ENCODE data around the gene SENP2. TPM values are rescaled to one million over a fixed set of nuclear protein-coding genes. Genes with fewer than 3 reads are reported as not detected.

SENP2 gene
- total RNA-seq, 1 experiment from 2014 or later, result 27.0 TPM

- Mint-ChIP-seq H3K27ac (ENCODE audit: low read depth, unreplicated experiment) (no peak overlapping the region), H3K27me3 (ENCODE audit: insufficient read depth, unreplicated experiment) (no peaks in the 10 kb centered on the region), H3K4me1 (ENCODE audit: insufficient read depth, unreplicated experiment) (no peaks in the 10 kb centered on the region), H3K9me3 (ENCODE audit: unreplicated experiment) (no peaks in the 10 kb centered on the region), H3K4me3 (ENCODE audit: unreplicated experiment) (no peak overlapping the region), H3K36me3 (ENCODE audit: insufficient read depth, unreplicated experiment) (peaks cover 84% of the 10 kb centered on the region)
- intact Hi-C loops (cut with micrococcal nuclease), result no loop called here
- POLR2A ChIA-PET, result no interaction called here
- CTCF ChIA-PET, result interaction anchor here (0.7 kb wide), 1 partner anchor 50 kb away, joined by 3 read pairs; no protein-coding TSS in a partner anchor
- TF ChIP-seq, protein P1, sequence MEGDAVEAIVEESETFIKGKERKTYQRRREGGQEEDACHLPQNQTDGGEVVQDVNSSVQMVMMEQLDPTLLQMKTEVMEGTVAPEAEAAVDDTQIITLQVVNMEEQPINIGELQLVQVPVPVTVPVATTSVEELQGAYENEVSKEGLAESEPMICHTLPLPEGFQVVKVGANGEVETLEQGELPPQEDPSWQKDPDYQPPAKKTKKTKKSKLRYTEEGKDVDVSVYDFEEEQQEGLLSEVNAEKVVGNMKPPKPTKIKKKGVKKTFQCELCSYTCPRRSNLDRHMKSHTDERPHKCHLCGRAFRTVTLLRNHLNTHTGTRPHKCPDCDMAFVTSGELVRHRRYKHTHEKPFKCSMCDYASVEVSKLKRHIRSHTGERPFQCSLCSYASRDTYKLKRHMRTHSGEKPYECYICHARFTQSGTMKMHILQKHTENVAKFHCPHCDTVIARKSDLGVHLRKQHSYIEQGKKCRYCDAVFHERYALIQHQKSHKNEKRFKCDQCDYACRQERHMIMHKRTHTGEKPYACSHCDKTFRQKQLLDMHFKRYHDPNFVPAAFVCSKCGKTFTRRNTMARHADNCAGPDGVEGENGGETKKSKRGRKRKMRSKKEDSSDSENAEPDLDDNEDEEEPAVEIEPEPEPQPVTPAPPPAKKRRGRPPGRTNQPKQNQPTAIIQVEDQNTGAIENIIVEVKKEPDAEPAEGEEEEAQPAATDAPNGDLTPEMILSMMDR (IDR thresholded peaks at IDR 0.05; ENCODE audit: unreplicated experiment), result no peak
- DNase-seq (ENCODE audit: unreplicated experiment), result no peak
- no TSS peak for BruUV-seq (replicated peaks)
Observed at GRCh38 chr3:185623939-185624665, 38.0 kb downstream of the SENP2 start.

GRCh38 chr3:185625784-185626183, 39.7 kb downstream of the SENP2 start:
- peaks cover 71% of the 10 kb centered on the region for H3K36me3 Mint-ChIP-seq (ENCODE audit: insufficient read depth, unreplicated experiment)
- no peaks in the 10 kb centered on the region for H3K27me3 Mint-ChIP-seq (ENCODE audit: insufficient read depth, unreplicated experiment)
- ChIA-PET CTCF (no interaction called here), POLR2A (interaction anchor here (0.6 to 1.9 kb wide), 3 partner anchors 32 to 97 kb away, joined by 3 to 9 read pairs (median 5); partner anchors contain the start of gene SENP2)
- H3K9me3 Mint-ChIP-seq (ENCODE audit: unreplicated experiment), result no peaks in the 10 kb centered on the region
- TF ChIP-seq, protein P1 (IDR thresholded peaks at IDR 0.05; ENCODE audit: unreplicated experiment), result no peak
- no TSS peak for BruUV-seq (replicated peaks)
- intact Hi-C loops (cut with micrococcal nuclease), result no loop called here
- H3K4me1 Mint-ChIP-seq (ENCODE audit: insufficient read depth, unreplicated experiment), result peaks cover 8% of the 10 kb centered on the region
- H3K4me3 Mint-ChIP-seq (ENCODE audit: unreplicated experiment), result no peak overlapping the region
- DNase-seq (ENCODE audit: unreplicated experiment), result no peak
- H3K27ac Mint-ChIP-seq (ENCODE audit: low read depth, unreplicated experiment), result no peak overlapping the region

DNA sequence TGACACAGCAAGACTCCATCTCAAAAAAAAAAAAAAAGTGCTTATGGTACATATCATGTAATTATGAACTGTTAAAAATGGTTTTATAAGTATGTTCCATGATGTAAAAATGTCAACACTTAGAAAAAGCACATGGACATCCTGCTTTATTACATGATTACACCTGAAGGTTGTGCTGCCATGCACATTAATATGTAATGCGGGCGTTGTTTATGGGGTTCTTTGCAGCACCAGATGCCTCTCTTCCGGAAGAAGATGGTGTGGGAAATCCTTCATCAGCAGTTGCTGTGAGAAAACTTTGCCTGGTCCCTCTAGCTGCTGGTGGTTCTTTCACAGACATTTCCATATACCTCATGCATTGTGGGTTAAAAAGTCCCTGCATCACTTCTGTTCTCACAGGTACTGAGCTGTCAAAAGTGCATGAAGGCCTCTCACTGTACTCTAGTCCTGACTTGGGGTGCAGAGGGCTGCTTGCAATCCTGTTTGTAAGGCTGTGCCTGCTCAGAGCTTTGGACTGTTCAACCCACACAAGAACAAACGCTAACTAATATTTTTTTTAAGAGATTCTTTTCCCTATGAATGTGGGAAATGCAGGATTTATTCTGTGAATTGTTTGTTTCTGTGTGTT, 43.6 kb downstream of the SENP2 start:
- Mint-ChIP-seq H3K4me3 (ENCODE audit: unreplicated experiment) (peak overlapping the region; percentile 57), H3K27me3 (ENCODE audit: insufficient read depth, unreplicated experiment) (no peaks in the 10 kb centered on the region), H3K36me3 (ENCODE audit: insufficient read depth, unreplicated experiment) (peaks cover 53% of the 10 kb centered on the region), H3K27ac (ENCODE audit: low read depth, unreplicated experiment) (peak overlapping the region; percentile 95), H3K9me3 (ENCODE audit: unreplicated experiment) (no peaks in the 10 kb centered on the region), H3K4me1 (ENCODE audit: insufficient read depth, unreplicated experiment) (peaks cover 8% of the 10 kb centered on the region)
- TF ChIP-seq, protein P1 (IDR thresholded peaks at IDR 0.05; ENCODE audit: unreplicated experiment), result no peak
- no peak for DNase-seq (ENCODE audit: unreplicated experiment)
- intact Hi-C loops (cut with micrococcal nuclease), result no loop called here
- ChIA-PET POLR2A (interaction anchor here (0.6 to 1.9 kb wide), 13 partner anchors 9 to 303 kb away, joined by 3 to 10 read pairs (median 4); partner anchors contain the start of gene SENP2), CTCF (interaction anchor here (1.0 to 1.2 kb wide), 2 partner anchors 28 to 30 kb away, joined by 3 to 6 read pairs; no protein-coding TSS in a partner anchor)
- no TSS peak for BruUV-seq (replicated peaks)

DNA sequence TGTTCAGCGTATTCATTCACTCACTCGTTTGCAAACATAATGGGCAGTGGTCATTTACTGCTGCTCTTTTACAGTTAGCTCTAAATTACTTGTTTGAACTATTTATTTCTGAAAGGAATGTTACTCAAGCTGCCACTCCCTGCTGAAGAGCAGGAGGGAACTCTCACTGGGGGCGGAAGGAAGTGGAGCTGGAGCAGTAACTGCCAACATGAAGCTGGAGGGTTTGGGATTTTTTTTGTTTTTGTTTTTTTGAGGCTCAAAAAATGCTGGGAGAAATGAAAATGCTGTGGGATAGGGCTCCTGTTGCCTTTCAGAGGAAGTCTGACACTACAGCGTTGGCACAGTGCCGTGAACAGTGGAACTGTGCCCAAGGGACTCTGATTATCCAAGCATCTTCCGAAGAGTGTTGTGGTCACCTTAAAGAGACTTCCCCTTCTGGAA, 44.1 kb downstream of the SENP2 start:
- Mint-ChIP-seq H3K4me1 (ENCODE audit: insufficient read depth, unreplicated experiment) (peaks cover 8% of the 10 kb centered on the region), H3K36me3 (ENCODE audit: insufficient read depth, unreplicated experiment) (peaks cover 47% of the 10 kb centered on the region), H3K27ac (ENCODE audit: low read depth, unreplicated experiment) (peak overlapping the region; percentile 95), H3K4me3 (ENCODE audit: unreplicated experiment) (peak overlapping the region; percentile 57), H3K9me3 (ENCODE audit: unreplicated experiment) (no peaks in the 10 kb centered on the region), H3K27me3 (ENCODE audit: insufficient read depth, unreplicated experiment) (no peaks in the 10 kb centered on the region)
- peak; percentile 72 for DNase-seq (ENCODE audit: unreplicated experiment)
- no TSS peak for BruUV-seq (replicated peaks)
- TF ChIP-seq, protein P1 (IDR thresholded peaks at IDR 0.05; ENCODE audit: unreplicated experiment), result no peak
- ChIA-PET POLR2A (interaction anchor here (0.6 to 1.9 kb wide), 17 partner anchors 9 to 303 kb away, joined by 3 to 10 read pairs (median 4); partner anchors contain the start of gene SENP2), CTCF (interaction anchor here (1.0 to 1.2 kb wide), 2 partner anchors 28 to 30 kb away, joined by 3 to 6 read pairs; no protein-coding TSS in a partner anchor)
- intact Hi-C loops (cut with micrococcal nuclease), result no loop called here

Measured in MCF 10A (cell line).